Measurements from ENCODE around the gene QSOX2.

QSOX2 gene

GRCh38 chr9:136157477-136158265 lies 87.9 kb downstream of the QSOX2 start:
- POLR2A ChIA-PET: no interaction called here
- CTCF ChIA-PET: interaction anchor here (0.9 kb wide), 2 partner anchors 12 to 30 kb away, joined by 3 read pairs; no protein-coding TSS in a partner anchor
- no peak for TF ChIP-seq CTCF (IDR thresholded peaks at IDR 0.05; ENCODE audit: control extremely low read depth, extremely low read depth, low read depth, missing control alignments)
- no peak for DNase-seq (ENCODE audit: extremely low spot score)

All from GM10248 (cell line).